H1 (cell line): Measurements from ENCODE around the gene MPHOSPH10. TPM values are rescaled to one million over a fixed set of nuclear protein-coding genes. Genes with fewer than 3 reads are reported as not detected.

Experiments
- BRCA1 ChIP-seq: IDR thresholded peaks from 2 replicates; pipeline ENCODE4 v1.6.1; 2012; ENCODE audit warnings: low read depth, low read length, improper control_type of control experiment
- EZH2 ChIP-seq: fragments of 200-600 bp; sonication (generic); IDR thresholded peaks from 2 replicates; pipeline ENCODE4 v1.7.1; 2012; ENCODE audit warnings: low read depth, mild to moderate bottlenecking, moderate library complexity, low read length, inconsistent platforms; ENCODE audit not compliant: severe bottlenecking
- FOSL1 ChIP-seq: IDR thresholded peaks from 2 replicates; pipeline ENCODE4 v1.6.1; 2011; ENCODE audit warnings: mild to moderate bottlenecking, low read depth, low read length, moderate library complexity; ENCODE audit not compliant: insufficient read depth
- JUN ChIP-seq: IDR thresholded peaks from 2 replicates; pipeline ENCODE4 v1.6.1; 2011; ENCODE audit warnings: low read depth, mild to moderate bottlenecking, improper control_type of control experiment, low read length
- KDM1A ChIP-seq: fragments of 200-600, 300-600 bp; sonication (generic); IDR thresholded peaks from 2 replicates; pipeline ENCODE4 v1.7.1; 2016; ENCODE audit warnings: mild to moderate bottlenecking, low read length, borderline replicate concordance
- RBBP5 ChIP-seq: IDR thresholded peaks from 2 replicates; pipeline ENCODE4 v1.7.1; 2012; ENCODE audit warnings: low read depth, mild to moderate bottlenecking, inconsistent platforms, low read length, moderate library complexity, borderline replicate concordance
- RFX5 ChIP-seq: IDR thresholded peaks from 2 replicates; pipeline ENCODE4 v1.6.1; 2011; ENCODE audit warnings: low read depth, low read length, improper control_type of control experiment, borderline replicate concordance
- polyA plus RNA-seq, 7 experiments: library from polyadenylated mRNA; depleted of rRNA in 3 of 7; stranded (reverse) in 5 of 7; unstranded in 2 of 7; fragments of >200 nt in 5 of 7; fragments of 200-250 nt in 2 of 7; gene quantifications; 1 replicate in 5 of 7; 2 replicates in 1 of 7; 4 replicates in 1 of 7; pipeline versions ENCODE4 v1.2.1 to v1.2.3, GENCODE V29; 2011 to 2013; ENCODE audit warnings: missing spikeins in 2 of 7, mixed read lengths in 2 of 7
- total RNA-seq: library from RNA; stranded (reverse); fragmentation: NEBNext Ultra II Directional; extraction: Animal tissue kit (Norgen Biotek cat#: 25700); gene quantifications from 2 replicates; pipeline ENCODE4 v1.2.1, GENCODE V29; 2021
- TF ChIP-seq, protein P1 (sequence below): IDR thresholded peaks from 2 replicates; pipeline ENCODE4 v1.6.1; 2011; ENCODE audit warnings: low read depth, mild to moderate bottlenecking, low read length; ENCODE audit not compliant: insufficient read depth
- TF ChIP-seq, protein P2 (sequence below): IDR thresholded peaks from 2 replicates; pipeline ENCODE4 v1.6.1; 2012; ENCODE audit warnings: inconsistent platforms

MPHOSPH10 gene
- total and polyA plus RNA-seq, 2 of the 8 experiments (the other 6 are each of a cell fraction or from before 2014, with no cell fraction given): 4.5 to 39.1 TPM

DNA sequence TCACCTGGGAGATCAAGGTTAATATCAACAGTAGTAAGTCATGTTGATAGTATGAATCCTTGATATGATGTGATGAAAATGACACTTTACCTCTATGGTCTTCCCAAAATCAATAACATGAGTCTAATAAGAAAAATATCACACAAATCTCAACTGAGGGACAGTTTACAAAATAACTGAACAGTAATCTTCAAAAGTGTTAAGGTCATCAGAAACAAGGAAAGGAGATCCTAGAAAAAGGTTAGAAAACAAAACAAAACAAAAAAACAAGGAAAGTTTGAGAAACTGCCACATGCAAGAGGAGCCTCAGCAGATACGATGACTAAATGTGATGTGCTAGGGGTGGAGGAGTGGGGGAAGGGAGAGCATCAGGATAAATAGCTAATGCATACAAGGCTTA lies 16.6 kb upstream of the MPHOSPH10 start (continued):
- TF ChIP-seq RFX5 (no peak), BRCA1 (no peak), KDM1A (no peak), JUN (no peak), EZH2 (no peak), RBBP5 (no peak), FOSL1 (no peak)
- TF ChIP-seq, protein P1, sequence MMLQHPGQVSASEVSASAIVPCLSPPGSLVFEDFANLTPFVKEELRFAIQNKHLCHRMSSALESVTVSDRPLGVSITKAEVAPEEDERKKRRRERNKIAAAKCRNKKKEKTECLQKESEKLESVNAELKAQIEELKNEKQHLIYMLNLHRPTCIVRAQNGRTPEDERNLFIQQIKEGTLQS: no peak
- TF ChIP-seq, protein P2, sequence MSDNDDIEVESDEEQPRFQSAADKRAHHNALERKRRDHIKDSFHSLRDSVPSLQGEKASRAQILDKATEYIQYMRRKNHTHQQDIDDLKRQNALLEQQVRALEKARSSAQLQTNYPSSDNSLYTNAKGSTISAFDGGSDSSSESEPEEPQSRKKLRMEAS: no peak
